Type B pancreatic cell (in vitro differentiated cells): ENCODE results near the gene TSGA10. TPM values are rescaled to one million over a fixed set of nuclear protein-coding genes. Genes with fewer than 3 reads are reported as not detected.

Experiments
- DNase-seq: peaks from one replicate; pipeline ENCODE4 v3.0.0; 2021; ENCODE audit warnings: mixed read lengths; ENCODE audit not compliant: unreplicated experiment; ENCODE audit errors: extremely low spot score
- H3K27ac Mint-ChIP-seq: 2 replicates; pipeline ENCODE4 v1.8.0; 2021; ENCODE audit warnings: mild to moderate bottlenecking, mixed read lengths
- H3K27me3 Mint-ChIP-seq: 2 replicates; pipeline ENCODE4 v1.8.0; 2021; ENCODE audit warnings: mixed read lengths
- H3K36me3 Mint-ChIP-seq: 2 replicates; pipeline ENCODE4 v1.8.0; 2021; ENCODE audit warnings: mixed read lengths
- H3K4me1 Mint-ChIP-seq: one replicate; pipeline ENCODE4 v1.8.0; 2021; ENCODE audit warnings: mixed read lengths; ENCODE audit not compliant: unreplicated experiment
- H3K4me3 Mint-ChIP-seq: 2 replicates; pipeline ENCODE4 v1.8.0; 2021; ENCODE audit warnings: mild to moderate bottlenecking, mixed read lengths
- H3K9me3 Mint-ChIP-seq: 2 replicates; pipeline ENCODE4 v1.8.0; 2021; ENCODE audit warnings: mixed read lengths
- CTCF ChIP-seq: fragments of 200-600 bp; sonication (generic); conservative IDR thresholded peaks from 2 replicates; pipeline ENCODE4 v1.5.0; 2021; ENCODE audit warnings: antibody characterized with exemption, mild to moderate bottlenecking
- total RNA-seq: library from RNA; stranded (reverse); gene quantifications from 2 replicates; pipeline ENCODE4 v1.2.1, GENCODE V29; 2021; ENCODE audit warnings: low replicate concordance

Gene TSGA10
- total RNA-seq, 1 donor from 2014 or later: 7.4 TPM

GRCh38 chr2:99035920-99036319 lies 118.8 kb downstream of the TSGA10 start:
- no peak for TF ChIP-seq CTCF
- H3K36me3 Mint-ChIP-seq: peaks cover 7% of the 10 kb centered on the region
- no peak overlapping the region for H3K4me3 Mint-ChIP-seq
- no peaks in the 10 kb centered on the region for H3K4me1 Mint-ChIP-seq
- H3K9me3 Mint-ChIP-seq: peaks cover 8% of the 10 kb centered on the region
- H3K27ac Mint-ChIP-seq: no peak overlapping the region
- no peak for DNase-seq
- H3K27me3 Mint-ChIP-seq: no peaks in the 10 kb centered on the region

GRCh38 chr2:99032786-99033185 lies 122.0 kb downstream of the TSGA10 start:
- H3K36me3 Mint-ChIP-seq: no peaks in the 10 kb centered on the region
- TF ChIP-seq CTCF: no peak
- no peaks in the 10 kb centered on the region for H3K9me3 Mint-ChIP-seq
- H3K4me3 Mint-ChIP-seq: no peak overlapping the region
- H3K27me3 Mint-ChIP-seq: no peaks in the 10 kb centered on the region
- no peaks in the 10 kb centered on the region for H3K4me1 Mint-ChIP-seq
- no peak for DNase-seq
- no peak overlapping the region for H3K27ac Mint-ChIP-seq

- H3K36me3 Mint-ChIP-seq: no peaks in the 10 kb centered on the region
- no peak for TF ChIP-seq CTCF
- no peak for DNase-seq
- no peak overlapping the region for H3K4me3 Mint-ChIP-seq
- no peaks in the 10 kb centered on the region for H3K4me1 Mint-ChIP-seq
- H3K27me3 Mint-ChIP-seq: no peaks in the 10 kb centered on the region
- H3K27ac Mint-ChIP-seq: no peak overlapping the region
- H3K9me3 Mint-ChIP-seq: no peaks in the 10 kb centered on the region
Measured at GRCh38 chr2:99032001-99032400, 122.7 kb downstream of the TSGA10 start.

- H3K4me1 Mint-ChIP-seq: no peaks in the 10 kb centered on the region
- no peak overlapping the region for H3K27ac Mint-ChIP-seq
- H3K4me3 Mint-ChIP-seq: no peak overlapping the region
- no peaks in the 10 kb centered on the region for H3K9me3 Mint-ChIP-seq
- H3K27me3 Mint-ChIP-seq: no peaks in the 10 kb centered on the region
- TF ChIP-seq CTCF: no peak
- no peaks in the 10 kb centered on the region for H3K36me3 Mint-ChIP-seq
- DNase-seq: no peak
Measured at GRCh38 chr2:99031481-99031880, 123.3 kb downstream of the TSGA10 start.

GRCh38 chr2:99028558-99028957 lies 126.2 kb downstream of the TSGA10 start:
- no peak for TF ChIP-seq CTCF
- no peaks in the 10 kb centered on the region for H3K27me3 Mint-ChIP-seq
- H3K9me3 Mint-ChIP-seq: no peaks in the 10 kb centered on the region
- H3K36me3 Mint-ChIP-seq: no peaks in the 10 kb centered on the region
- DNase-seq: no peak
- no peak overlapping the region for H3K27ac Mint-ChIP-seq
- H3K4me1 Mint-ChIP-seq: no peaks in the 10 kb centered on the region
- no peak overlapping the region for H3K4me3 Mint-ChIP-seq

GRCh38 chr2:99027856-99028255 lies 126.9 kb downstream of the TSGA10 start:
- Mint-ChIP-seq H3K4me3 (no peak overlapping the region), H3K9me3 (no peaks in the 10 kb centered on the region), H3K4me1 (no peaks in the 10 kb centered on the region), H3K36me3 (no peaks in the 10 kb centered on the region), H3K27ac (no peak overlapping the region), H3K27me3 (no peaks in the 10 kb centered on the region)
- DNase-seq: no peak
- TF ChIP-seq CTCF: no peak
